GM06990 (cell line): Measurements from ENCODE around the gene CCDC187.

Experiments used
- DNase-seq: peaks from one replicate; pipeline ENCODE4 v3.0.0-alpha.2; 2011; ENCODE audit not compliant: insufficient read length; ENCODE audit errors: extremely low read depth
- H3K27me3 ChIP-seq: replicated peaks from 2 replicates; pipeline ENCODE4 v1.6.0; 2011; ENCODE audit warnings: low read length; ENCODE audit not compliant: control insufficient read depth, insufficient read depth
- H3K36me3 ChIP-seq: 2 replicates; pipeline ENCODE4 v1.5.1; 2011; ENCODE audit warnings: low read length; ENCODE audit not compliant: control insufficient read depth, insufficient read depth
- H3K4me3 ChIP-seq: replicated peaks from 2 replicates; pipeline ENCODE4 v1.5.1; 2011; ENCODE audit warnings: low read depth, mild to moderate bottlenecking, control low read depth, low read length
- TF ChIP-seq, protein P1 (sequence below): IDR thresholded peaks from 2 replicates; pipeline ENCODE4 v1.5.1; 2011; ENCODE audit warnings: low read length, control low read depth, mild to moderate bottlenecking, inconsistent platforms; ENCODE audit not compliant: insufficient read depth, poor library complexity, severe bottlenecking

Gene CCDC187

DNA sequence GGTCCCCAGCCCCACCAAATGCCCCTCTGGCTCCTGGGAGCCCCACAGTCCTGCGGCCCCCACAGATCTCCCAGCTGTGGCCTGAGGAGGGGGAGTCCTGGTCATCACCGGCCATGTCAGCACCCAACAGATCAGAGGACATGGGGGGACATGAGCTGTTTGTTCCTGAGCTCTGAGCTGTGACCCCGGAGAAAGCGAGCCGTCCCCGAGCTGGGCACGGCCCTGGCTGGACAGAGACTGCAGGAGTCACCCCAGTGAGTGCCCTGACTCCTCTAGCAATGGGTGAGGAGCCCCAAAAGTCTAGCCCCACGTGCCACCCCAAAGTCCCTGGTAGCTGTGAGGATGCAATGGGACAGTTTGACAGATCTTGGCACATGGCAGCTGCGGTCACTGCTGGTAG lies 25.7 kb downstream of the CCDC187 start:
- H3K36me3 ChIP-seq, result no peaks in the 10 kb centered on the region
- TF ChIP-seq, protein P1, sequence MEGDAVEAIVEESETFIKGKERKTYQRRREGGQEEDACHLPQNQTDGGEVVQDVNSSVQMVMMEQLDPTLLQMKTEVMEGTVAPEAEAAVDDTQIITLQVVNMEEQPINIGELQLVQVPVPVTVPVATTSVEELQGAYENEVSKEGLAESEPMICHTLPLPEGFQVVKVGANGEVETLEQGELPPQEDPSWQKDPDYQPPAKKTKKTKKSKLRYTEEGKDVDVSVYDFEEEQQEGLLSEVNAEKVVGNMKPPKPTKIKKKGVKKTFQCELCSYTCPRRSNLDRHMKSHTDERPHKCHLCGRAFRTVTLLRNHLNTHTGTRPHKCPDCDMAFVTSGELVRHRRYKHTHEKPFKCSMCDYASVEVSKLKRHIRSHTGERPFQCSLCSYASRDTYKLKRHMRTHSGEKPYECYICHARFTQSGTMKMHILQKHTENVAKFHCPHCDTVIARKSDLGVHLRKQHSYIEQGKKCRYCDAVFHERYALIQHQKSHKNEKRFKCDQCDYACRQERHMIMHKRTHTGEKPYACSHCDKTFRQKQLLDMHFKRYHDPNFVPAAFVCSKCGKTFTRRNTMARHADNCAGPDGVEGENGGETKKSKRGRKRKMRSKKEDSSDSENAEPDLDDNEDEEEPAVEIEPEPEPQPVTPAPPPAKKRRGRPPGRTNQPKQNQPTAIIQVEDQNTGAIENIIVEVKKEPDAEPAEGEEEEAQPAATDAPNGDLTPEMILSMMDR, result no peak
- peaks cover 2% of the 10 kb centered on the region; the same call in 1 of the 2 replicates for H3K27me3 ChIP-seq
- no peak for DNase-seq
- no peak overlapping the region for H3K4me3 ChIP-seq

DNA sequence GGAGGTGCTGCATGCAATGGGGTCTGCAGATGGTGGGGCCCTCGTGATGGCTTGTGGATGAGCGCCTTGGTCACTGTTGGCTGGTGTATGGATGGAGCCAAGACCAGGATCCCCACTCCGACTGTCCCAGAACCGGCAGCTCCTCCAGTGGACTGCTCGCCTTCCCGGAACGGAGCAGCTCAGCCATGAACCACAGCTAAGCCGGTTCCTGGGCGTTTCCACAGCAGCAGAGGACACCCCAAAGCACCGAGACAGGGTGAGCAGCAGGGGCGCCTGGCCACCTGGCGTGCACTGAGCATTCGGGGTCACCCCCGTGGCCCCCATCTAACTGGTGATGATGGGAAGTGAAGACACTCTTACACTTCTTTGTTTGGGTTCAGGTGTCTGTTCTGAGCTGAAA lies 26.1 kb downstream of the CCDC187 start:
- DNase-seq, result no peak

DNA sequence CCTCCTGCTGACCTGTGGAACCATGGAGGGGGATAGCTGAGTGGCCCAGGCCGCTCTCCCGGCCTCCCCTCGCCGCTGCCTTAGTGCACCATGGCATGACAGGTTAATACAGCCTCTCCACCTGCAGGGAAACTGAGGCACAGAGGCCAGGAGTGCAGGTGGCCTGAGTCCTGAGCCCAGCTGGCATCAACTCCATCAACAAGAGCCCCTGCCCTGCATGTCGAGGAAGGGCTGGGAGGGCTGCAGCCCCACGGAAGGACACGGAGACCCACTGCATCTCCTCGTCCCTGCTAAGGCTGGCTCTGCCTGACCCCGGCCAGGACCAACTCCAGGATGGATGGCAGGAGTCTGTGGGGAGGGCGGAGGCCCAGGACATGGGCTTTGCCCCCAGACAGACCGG lies 27.2 kb downstream of the CCDC187 start:
- TF ChIP-seq, protein P1, result no peak
- Histone ChIP-seq H3K36me3 (no peaks in the 10 kb centered on the region), H3K4me3 (no peak overlapping the region), H3K27me3 (peaks cover 2% of the 10 kb centered on the region; the same call in 1 of the 2 replicates)
- no peak for DNase-seq

More for the DNA sequence above, 26.1 kb downstream of the CCDC187 start:
- TF ChIP-seq, protein P1, result no peak
- H3K27me3 ChIP-seq, result peaks cover 2% of the 10 kb centered on the region; the same call in 1 of the 2 replicates
- H3K36me3 ChIP-seq, result no peaks in the 10 kb centered on the region
- no peak overlapping the region for H3K4me3 ChIP-seq

DNA sequence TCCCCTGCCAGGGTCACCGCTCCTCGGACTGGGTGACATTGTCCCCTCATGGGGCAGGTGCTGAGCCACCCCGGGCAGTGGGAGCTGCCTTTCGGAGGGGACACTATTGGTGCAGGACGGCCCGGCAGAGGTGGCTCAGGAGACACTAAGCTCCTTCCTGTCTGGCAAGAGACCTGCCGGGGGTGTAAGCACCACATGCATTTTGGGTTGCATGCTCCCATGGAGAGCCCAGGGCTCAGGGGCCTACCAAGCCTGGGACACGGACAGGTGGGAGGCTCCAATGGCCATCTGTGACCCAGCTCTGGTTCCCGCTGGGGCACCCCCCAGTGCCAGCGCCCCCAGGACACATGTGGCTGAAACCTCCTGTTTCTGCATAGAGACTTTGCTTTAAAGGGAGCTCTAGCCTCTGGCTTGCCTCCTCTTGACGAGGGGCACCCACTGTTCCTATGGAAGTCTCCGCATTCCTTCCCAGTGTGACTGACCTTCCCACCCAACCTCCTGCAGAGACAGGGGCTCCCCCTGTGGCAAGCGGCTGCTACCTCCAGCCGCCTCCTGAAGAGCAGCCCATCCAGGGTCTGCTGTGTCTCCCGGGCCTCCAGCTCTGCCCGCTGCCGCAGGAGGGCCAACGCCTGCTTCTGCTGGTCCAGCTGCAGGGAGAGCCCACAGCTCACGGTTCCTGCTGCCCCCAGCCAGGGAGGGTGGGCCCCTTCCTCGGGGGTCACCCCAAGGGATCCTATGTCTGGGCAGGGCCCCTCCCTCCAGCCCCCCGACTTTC lies 28.1 kb downstream of the CCDC187 start:
- H3K27me3 ChIP-seq, result peaks cover 2% of the 10 kb centered on the region; the same call in 1 of the 2 replicates
- TF ChIP-seq, protein P1, result no peak
- no peak overlapping the region for H3K4me3 ChIP-seq
- no peaks in the 10 kb centered on the region for H3K36me3 ChIP-seq
- no peak for DNase-seq

DNA sequence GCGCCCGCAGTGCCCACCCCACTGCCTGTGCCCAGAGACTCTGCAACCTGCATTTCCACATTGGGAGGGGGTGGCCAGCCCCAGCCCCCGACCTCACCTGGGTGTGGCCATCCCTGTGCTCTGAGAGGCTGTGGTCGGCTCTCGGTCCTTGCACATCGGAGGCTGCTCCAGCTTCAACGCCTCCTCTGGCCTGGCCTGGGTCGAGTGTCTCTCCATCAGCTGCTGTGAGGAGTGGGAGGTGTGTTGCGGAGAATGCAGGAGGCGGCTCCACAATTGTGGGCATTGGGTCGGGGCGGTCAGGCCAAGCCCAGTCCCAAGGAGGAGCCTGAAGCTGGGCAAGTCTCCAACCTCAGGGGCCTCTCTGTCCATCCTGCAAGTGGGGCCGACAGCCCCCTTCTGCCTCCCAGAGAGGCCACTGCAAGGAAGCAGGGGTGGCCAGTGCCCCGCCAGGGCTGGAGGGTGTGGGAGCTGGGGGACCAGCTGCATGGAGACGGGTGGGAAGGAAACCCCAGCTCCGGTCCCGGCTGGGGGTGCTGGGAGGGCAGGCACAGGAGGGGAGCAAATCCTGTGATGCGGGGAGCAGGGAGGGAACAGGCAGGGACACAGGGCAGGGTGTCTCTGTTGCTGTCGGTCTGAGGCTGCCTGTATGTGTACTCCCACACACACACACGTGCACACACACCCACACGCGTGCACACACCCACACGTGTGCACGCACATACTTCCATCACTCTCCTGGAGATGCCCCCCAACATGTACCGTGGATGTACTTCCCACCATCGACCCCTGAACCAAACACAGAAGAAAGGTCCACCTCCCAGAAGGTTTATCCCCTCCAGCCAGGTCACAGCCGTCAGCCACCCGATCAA lies 28.9 kb downstream of the CCDC187 start:
- TF ChIP-seq, protein P1, result no peak

More for the DNA sequence above, 28.9 kb downstream of the CCDC187 start:
- H3K27me3 ChIP-seq, result peaks cover 2% of the 10 kb centered on the region; the same call in 1 of the 2 replicates
- no peak overlapping the region for H3K4me3 ChIP-seq
- H3K36me3 ChIP-seq, result no peaks in the 10 kb centered on the region
- no peak for DNase-seq
